Activated gamma-delta T cell treated with anti-CD3 and anti-CD28 coated beads, Interleukin-2, amount 50 U/mL, for 16 hours (primary cell): ENCODE results near the gene HS2ST1.

ENCODE experiments used
- DNase-seq: peaks from one replicate; pipeline ENCODE4 v3.0.0-alpha.2; 2020; ENCODE audit warnings: low read depth

HS2ST1 gene

GRCh38 chr1:87113313-87113712, 198.9 kb downstream of the HS2ST1 start:
- DNase-seq: no peak

- no peak for DNase-seq
Measured at GRCh38 chr1:87115317-87115890, 201.0 kb downstream of the HS2ST1 start.

GRCh38 chr1:87115891-87116290, 201.5 kb downstream of the HS2ST1 start:
- no peak for DNase-seq

GRCh38 chr1:87117761-87118368, 203.4 kb downstream of the HS2ST1 start:
- DNase-seq: no peak

GRCh38 chr1:87119541-87120140, 205.2 kb downstream of the HS2ST1 start:
- DNase-seq: no peak

GRCh38 chr1:87120779-87121178, 206.3 kb downstream of the HS2ST1 start:
- no peak for DNase-seq

GRCh38 chr1:87121711-87122163, 207.3 kb downstream of the HS2ST1 start:
- no peak for DNase-seq

- DNase-seq: no peak
Measured at GRCh38 chr1:87122243-87122642, 207.8 kb downstream of the HS2ST1 start.

GRCh38 chr1:87123610-87124009, 209.2 kb downstream of the HS2ST1 start:
- no peak for DNase-seq

GRCh38 chr1:87126886-87127505, 212.6 kb downstream of the HS2ST1 start:
- DNase-seq: no peak

- DNase-seq: no peak
Measured at GRCh38 chr1:87127581-87127980, 213.1 kb downstream of the HS2ST1 start.

- no peak for DNase-seq
Measured at GRCh38 chr1:87129038-87129437, 214.6 kb downstream of the HS2ST1 start.

- no peak for DNase-seq
Measured at GRCh38 chr1:87129606-87130005, 215.2 kb downstream of the HS2ST1 start.

- no peak for DNase-seq
Measured at GRCh38 chr1:87130438-87130837, 216.0 kb downstream of the HS2ST1 start.

GRCh38 chr1:87131809-87132283, 217.4 kb downstream of the HS2ST1 start:
- peak; percentile 60 for DNase-seq

GRCh38 chr1:87132284-87132870, 217.9 kb downstream of the HS2ST1 start:
- DNase-seq: no peak

- no peak for DNase-seq
Measured at GRCh38 chr1:87134061-87134460, 219.6 kb downstream of the HS2ST1 start.

- no peak for DNase-seq
Measured at GRCh38 chr1:87134625-87135328, 220.3 kb downstream of the HS2ST1 start.

GRCh38 chr1:87135329-87135712, 220.9 kb downstream of the HS2ST1 start:
- DNase-seq: no peak

GRCh38 chr1:87136607-87137341, 222.3 kb downstream of the HS2ST1 start:
- no peak for DNase-seq

GRCh38 chr1:87137342-87137739, 222.9 kb downstream of the HS2ST1 start:
- DNase-seq: no peak
